Measurements from ENCODE around the gene PRR18.
"Not testable (repeated sequence)": the region's sequence is repeated elsewhere in the genome, so short reads cannot be mapped to it uniquely, and the experiment has no call there.

Gene PRR18

GRCh38 chr6:166308033-166308768, at the start of gene PRR18:
TSS of gene PRR18 (minus strand) at chr6:166308392. CDS start at chr6:166308142, 250 bp downstream.
- peak in 1 of 2 donors; percentile 11 for DNase-seq (ENCODE audit: low read depth in 2 of 2)

GRCh38 chr6:166355552-166355951, 47.4 kb upstream of the PRR18 start:
- no peak for DNase-seq (ENCODE audit: low read depth in 2 of 2)

- DNase-seq (ENCODE audit: low read depth in 2 of 2) = no peak
Measured at GRCh38 chr6:166354965-166355364, 46.8 kb upstream of the PRR18 start.

GRCh38 chr6:166354143-166354542, 46.0 kb upstream of the PRR18 start:
- no peak for DNase-seq (ENCODE audit: low read depth in 2 of 2)

GRCh38 chr6:166353507-166353906, 45.3 kb upstream of the PRR18 start:
- no peak for DNase-seq (ENCODE audit: low read depth in 2 of 2)

GRCh38 chr6:166352923-166353322, 44.7 kb upstream of the PRR18 start:
- DNase-seq (ENCODE audit: low read depth in 2 of 2) = no peak

- no peak for DNase-seq (ENCODE audit: low read depth in 2 of 2)
Measured at GRCh38 chr6:166351715-166352285, 43.6 kb upstream of the PRR18 start.

- DNase-seq (ENCODE audit: low read depth in 2 of 2) = no peak
Measured at GRCh38 chr6:166348305-166348949, 40.2 kb upstream of the PRR18 start.

GRCh38 chr6:166346965-166347364, 38.8 kb upstream of the PRR18 start:
- DNase-seq (ENCODE audit: low read depth in 2 of 2) = no peak

- no peak for DNase-seq (ENCODE audit: low read depth in 2 of 2)
Measured at GRCh38 chr6:166346449-166346848, 38.3 kb upstream of the PRR18 start.

GRCh38 chr6:166345672-166346071, 37.5 kb upstream of the PRR18 start:
- not testable (repeated sequence) for DNase-seq (ENCODE audit: low read depth in 2 of 2)

GRCh38 chr6:166344921-166345320, 36.7 kb upstream of the PRR18 start:
- not testable (repeated sequence) for DNase-seq (ENCODE audit: low read depth in 2 of 2)

GRCh38 chr6:166344240-166344639, 36.0 kb upstream of the PRR18 start:
- DNase-seq (ENCODE audit: low read depth in 2 of 2) = no peak

- no peak for DNase-seq (ENCODE audit: low read depth in 2 of 2)
Measured at GRCh38 chr6:166343150-166343487, 34.9 kb upstream of the PRR18 start.

- DNase-seq (ENCODE audit: low read depth in 2 of 2) = peak; percentile 59 to 74
Measured at GRCh38 chr6:166342349-166343149, 34.4 kb upstream of the PRR18 start, which contains the start of gene SFT2D1. TSS of gene SFT2D1 (minus strand) at chr6:166342545. CDS start at chr6:166342481, 64 bp downstream.

GRCh38 chr6:166341977-166342348, 33.8 kb upstream of the PRR18 start:
- no peak for DNase-seq (ENCODE audit: low read depth in 2 of 2)

- DNase-seq (ENCODE audit: low read depth in 2 of 2) = no peak
Measured at GRCh38 chr6:166341464-166341863, 33.3 kb upstream of the PRR18 start.

GRCh38 chr6:166338854-166339253, 30.7 kb upstream of the PRR18 start:
- DNase-seq (ENCODE audit: low read depth in 2 of 2) = no peak

- DNase-seq (ENCODE audit: low read depth in 2 of 2) = no peak
Measured at GRCh38 chr6:166336847-166337246, 28.7 kb upstream of the PRR18 start.

- DNase-seq (ENCODE audit: low read depth in 2 of 2) = no peak
Measured at GRCh38 chr6:166335378-166336302, 27.4 kb upstream of the PRR18 start.

GRCh38 chr6:166334878-166335277, 26.7 kb upstream of the PRR18 start:
- no peak for DNase-seq (ENCODE audit: low read depth in 2 of 2)
